SK-N-SH (cell line): ENCODE measurements around the gene IFI16. TPM values are rescaled to one million over a fixed set of nuclear protein-coding genes. Genes with fewer than 3 reads are reported as not detected.

Experiments
- CTCF ChIA-PET: fragments of 300-600, 350-600 bp; formaldehyde crosslinking; extraction: SDS; loops from one replicate; lab custom pipeline; 2021; lab: Yijun Ruan, JAX
- POLR2A ChIA-PET: fragments of 350-600 bp; sonication (Branson Sonifier 250); formaldehyde crosslinking; extraction: SDS; loops from one replicate; lab custom pipeline; 2020; ENCODE audit warnings: antibody characterized with exemption, inconsistent platforms; lab: Yijun Ruan, JAX
- DNase-seq: peaks from one replicate; pipeline ENCODE4 v3.0.0; 2012
- H2AFZ ChIP-seq: fragments of 200-600 bp; sonication (generic); 2 replicates; pipeline ENCODE4 v1.8.1; 2016; ENCODE audit warnings: antibody characterized with exemption, mild to moderate bottlenecking, low read depth
- H3F3A ChIP-seq: fragments of 200-600 bp; sonication (generic); replicated peaks from 2 replicates; pipeline ENCODE3; 2016; ENCODE audit warnings: antibody characterized with exemption, mild to moderate bottlenecking; ENCODE audit not compliant: insufficient read depth
- H3K27ac ChIP-seq, 2 experiments: fragments of 200-500 bp in 1 of 2; fragments of 200-600 bp in 1 of 2; sonication (Bioruptor generic) in 1 of 2; sonication (generic), shearing (Covaris generic) in 1 of 2; 2 replicates each; pipeline versions ENCODE4 v1.5.1 to v1.6.1; 2014 to 2016; ENCODE audit warnings: low read depth in 2 of 2, inconsistent platforms in 1 of 2, low read length in 1 of 2, mild to moderate bottlenecking in 1 of 2, mixed read lengths in 1 of 2
- H3K27me3 ChIP-seq: fragments of 200-600 bp; sonication (generic), shearing (Covaris generic); 2 replicates; pipeline ENCODE4 v1.6.1; 2016; ENCODE audit warnings: mixed run types; ENCODE audit not compliant: insufficient read depth
- H3K36me3 ChIP-seq, 2 experiments: fragments of 200-500 bp in 1 of 2; fragments of 200-600 bp in 1 of 2; sonication (Bioruptor generic) in 1 of 2; sonication (generic) in 1 of 2; replicated peaks in 1 of 2; 2 replicates each; pipeline versions ENCODE3 to v1.5.1; 2014 to 2016; ENCODE audit warnings: low read length in 1 of 2, mild to moderate bottlenecking in 1 of 2; ENCODE audit not compliant: insufficient read depth in 2 of 2, control insufficient read depth in 1 of 2
- H3K4me1 ChIP-seq, 2 experiments: fragments of 200-500 bp in 1 of 2; fragments of 200-600 bp in 1 of 2; sonication (Bioruptor generic) in 1 of 2; sonication (generic), shearing (Covaris generic) in 1 of 2; 2 replicates each; pipeline versions ENCODE4 v1.5.1 to v1.6.1; 2014 to 2016; ENCODE audit warnings: low read depth in 1 of 2, low read length in 1 of 2, mixed run types in 1 of 2; ENCODE audit not compliant: insufficient read depth in 2 of 2, control insufficient read depth in 1 of 2
- H3K4me2 ChIP-seq: fragments of 200-600 bp; sonication (generic), shearing (Covaris generic); 2 replicates; pipeline ENCODE4 v1.6.1; 2017; ENCODE audit warnings: mixed run types
- H3K4me3 ChIP-seq, 2 experiments: fragments of 200-500 bp in 1 of 2; fragments of 200-600 bp in 1 of 2; sonication (Bioruptor generic) in 1 of 2; sonication (generic), shearing (Covaris generic) in 1 of 2; 2 replicates each; pipeline versions ENCODE4 v1.5.1 to v1.8.1; 2014 to 2016; ENCODE audit warnings: low read depth in 2 of 2, inconsistent platforms in 1 of 2, low read length in 1 of 2, mild to moderate bottlenecking in 1 of 2, mixed read lengths in 1 of 2, moderate library complexity in 1 of 2
- H3K79me2 ChIP-seq: fragments of 200-600 bp; sonication (generic); 2 replicates; pipeline ENCODE4 v1.8.1; 2017; ENCODE audit warnings: mild to moderate bottlenecking; ENCODE audit not compliant: insufficient read depth
- H3K9ac ChIP-seq: fragments of 200-600 bp; sonication (generic); 2 replicates; pipeline ENCODE4 v1.6.1; 2017; ENCODE audit warnings: mixed run types
- H3K9me2 ChIP-seq: fragments of 200-600 bp; sonication (generic); 2 replicates; pipeline ENCODE4 v1.6.1; 2017; ENCODE audit warnings: mixed run types
- H3K9me3 ChIP-seq: fragments of 200-600 bp; sonication (generic); 2 replicates; pipeline ENCODE4 v1.6.1; 2017; ENCODE audit warnings: mixed run types, mild to moderate bottlenecking, moderate library complexity
- H4K20me1 ChIP-seq: fragments of 200-600 bp; sonication (generic); 2 replicates; pipeline ENCODE4 v1.6.1; 2017; ENCODE audit warnings: mild to moderate bottlenecking, mixed run types; ENCODE audit not compliant: insufficient read depth
- CHD2 ChIP-seq: fragments of 150-350 bp; IDR thresholded peaks from 2 replicates; pipeline ENCODE4 v1.6.1; 2018; ENCODE audit warnings: low read length; ENCODE audit not compliant: partially characterized antibody
- ELF1 ChIP-seq: IDR thresholded peaks from 2 replicates; pipeline ENCODE4 v1.4.0; 2012
- EP300 ChIP-seq, 2 experiments: IDR thresholded peaks; 2 replicates each; pipeline versions ENCODE4 v1.4.0 to v1.6.1; 2012; ENCODE audit warnings: borderline replicate concordance in 1 of 2, low read depth in 1 of 2, low read length in 1 of 2
- FOSL2 ChIP-seq: IDR thresholded peaks from 2 replicates; pipeline ENCODE4 v1.4.0; 2012; ENCODE audit warnings: low read depth, mild to moderate bottlenecking, moderate library complexity, borderline replicate concordance
- FOXM1 ChIP-seq: IDR thresholded peaks from 2 replicates; pipeline ENCODE4 v1.4.0; 2012; ENCODE audit warnings: low read depth, mild to moderate bottlenecking
- GABPA ChIP-seq: IDR thresholded peaks from 2 replicates; pipeline ENCODE4 v1.4.0; 2012; ENCODE audit warnings: low read depth, mild to moderate bottlenecking
- GATA2 ChIP-seq: sonication (generic); formaldehyde crosslinking; IDR thresholded peaks from 2 replicates; pipeline ENCODE4 v1.5.0; 2020; ENCODE audit warnings: mild to moderate bottlenecking, missing genetic modification reagents
- JUND ChIP-seq: IDR thresholded peaks from 2 replicates; pipeline ENCODE4 v1.4.0; 2012
- MAX ChIP-seq: IDR thresholded peaks from 2 replicates; pipeline ENCODE4 v1.4.0; 2012; ENCODE audit warnings: low read depth
- PBX3 ChIP-seq: IDR thresholded peaks from 2 replicates; pipeline ENCODE4; 2012
- POLR2AphosphoS5 ChIP-seq: IDR thresholded peaks from 2 replicates; pipeline ENCODE4 v1.6.1; 2012; ENCODE audit warnings: low read depth, low read length
- RAD21 ChIP-seq: IDR thresholded peaks from 2 replicates; pipeline ENCODE4 v1.6.1; 2012; ENCODE audit warnings: mild to moderate bottlenecking, low read length
- RCOR1 ChIP-seq: fragments of 150-350 bp; IDR thresholded peaks from 2 replicates; pipeline ENCODE4 v1.6.1; 2017; ENCODE audit warnings: antibody characterized with exemption, low read length
- SIN3A ChIP-seq: IDR thresholded peaks from 2 replicates; pipeline ENCODE4 v1.6.1; 2012; ENCODE audit warnings: low read depth, mild to moderate bottlenecking, low read length, moderate library complexity, borderline replicate concordance
- SMC3 ChIP-seq: IDR thresholded peaks from 2 replicates; pipeline ENCODE4 v1.6.1; 2012; ENCODE audit warnings: low read depth, low read length, improper control_type of control experiment
- TAF1 ChIP-seq: IDR thresholded peaks from 2 replicates; pipeline ENCODE4 v1.6.1; 2012; ENCODE audit warnings: low read depth, mild to moderate bottlenecking, low read length, moderate library complexity, borderline replicate concordance
- TCF12 ChIP-seq: IDR thresholded peaks from 2 replicates; pipeline ENCODE4 v1.4.0; 2012
- TEAD4 ChIP-seq: IDR thresholded peaks from 2 replicates; pipeline ENCODE4 v1.4.0; 2012; ENCODE audit warnings: mild to moderate bottlenecking, borderline replicate concordance; ENCODE audit not compliant: insufficient read depth
- USF1 ChIP-seq: IDR thresholded peaks from 2 replicates; pipeline ENCODE4 v1.4.0; 2012; ENCODE audit warnings: low read depth, borderline replicate concordance
- USF2 ChIP-seq: fragments of 150-350 bp; IDR thresholded peaks from 2 replicates; pipeline ENCODE4 v1.6.1; 2017; ENCODE audit warnings: antibody characterized with exemption, low read length, low read depth, borderline replicate concordance
- YY1 ChIP-seq: IDR thresholded peaks from 2 replicates; pipeline ENCODE4 v1.4.0; 2012; ENCODE audit warnings: low read depth, mild to moderate bottlenecking
- ZBTB33 ChIP-seq: IDR thresholded peaks from 2 replicates; pipeline ENCODE4 v1.4.0; 2012; ENCODE audit warnings: low read depth, borderline replicate concordance
- WGBS: methylation state at CpG from one replicate; pipeline ENCODE4 v1.1.6; 2017; ENCODE audit warnings: low lambda C conversion rate; 5-methylcytosine and 5-hydroxymethylcytosine counted together
- polyA plus RNA-seq, 3 experiments: library from polyadenylated mRNA; depleted of rRNA; stranded (reverse); fragments of >200 nt; gene quantifications; 2 replicates each; pipeline ENCODE4 v1.2.3, GENCODE V29; 2012

The IFI16 gene
- polyA plus RNA-seq, 1 of the 3 experiments (the other 2 are of a cell fraction) = 56.1 TPM

GRCh38 chr1:159015440-159015909 lies 5.8 kb downstream of the IFI16 start:
- peak overlapping the region; percentile 62 to 74; a peak in 3 of 4 replicates for H3K27ac ChIP-seq
- ChIA-PET CTCF (no interaction called here), POLR2A (no interaction called here)
- H3K36me3 ChIP-seq = peaks cover 45 to 52% of the 10 kb centered on the region in 2 experiments
- peak overlapping the region; percentile 32; the same call in 1 of the 2 replicates for H3K4me2 ChIP-seq
- H3K9me3 ChIP-seq = no peaks in the 10 kb centered on the region
- H4K20me1 ChIP-seq = no peaks in the 10 kb centered on the region
- H3K4me1 ChIP-seq = peaks cover 0 to 5% of the 10 kb centered on the region in 2 experiments; a peak in 3 of 4 replicates
- no peak overlapping the region; the same call in 1 of the 2 replicates for H3K9ac ChIP-seq
- no peaks in the 10 kb centered on the region for H3K9me2 ChIP-seq
- peaks cover 58% of the 10 kb centered on the region for H3K79me2 ChIP-seq
- 10% methylated on average over 4 of the region's 4 CpGs for WGBS
- TF ChIP-seq MAX (peak; percentile 100), ZBTB33 (peak; percentile 27; the same call in 1 of the 2 replicates), JUND (peak; percentile 69), USF2 (no peak), EP300 (IDR thresholded peaks at IDR 0.05; ENCODE audit: borderline replicate concordance in 1 of 2, low read depth in 1 of 2, low read length in 1 of 2) (peak in 1 of 2 experiments; percentile 11; a peak in 1 of 4 replicates), TCF12 (peak; percentile 67; the same call in 1 of the 2 replicates), GABPA (peak; percentile 66), FOXM1 (no peak), ELF1 (peak; percentile 76), FOSL2 (peak; percentile 72; the same call in 1 of the 2 replicates), USF1 (peak; percentile 76), POLR2AphosphoS5 (peak; percentile 63; the same call in 1 of the 2 replicates), CHD2 (no peak)
- no peaks in the 10 kb centered on the region for H3K27me3 ChIP-seq
- H2AFZ ChIP-seq = 0 out of 2 replicates have a peak overlapping the region, but pooled peaks have one; percentile 33
- peaks cover 14% of the 10 kb centered on the region for H3F3A ChIP-seq
- no peak for DNase-seq
- H3K4me3 ChIP-seq = no peak overlapping the region

- peaks cover 36 to 84% of the 10 kb centered on the region in 2 experiments for H3K36me3 ChIP-seq
- no peaks in the 10 kb centered on the region for H3K9me3 ChIP-seq
- POLR2A ChIA-PET = no interaction called here
- no peak overlapping the region for H2AFZ ChIP-seq
- 0 out of 4 replicates have a peak, but pooled peaks cover 0 to 4% of the 10 kb centered on the region in 2 experiments for H3K4me1 ChIP-seq
- no peaks in the 10 kb centered on the region for H3F3A ChIP-seq
- no peak overlapping the region for H3K4me3 ChIP-seq
- 72% methylated on average over 10 of the region's 10 CpGs for WGBS
- CTCF ChIA-PET = no interaction called here
- H3K79me2 ChIP-seq = peaks cover 47% of the 10 kb centered on the region
- no peaks in the 10 kb centered on the region for H4K20me1 ChIP-seq
- H3K27ac ChIP-seq = no peak overlapping the region
- TF ChIP-seq EP300 (IDR thresholded peaks at IDR 0.05; ENCODE audit: borderline replicate concordance in 1 of 2, low read depth in 1 of 2, low read length in 1 of 2) (no peak), YY1 (no peak), RCOR1 (no peak), RAD21 (no peak), SIN3A (no peak), GATA2 (CRISPR knock-in tag) (no peak), TCF12 (no peak), ELF1 (no peak), TAF1 (no peak), SMC3 (no peak), POLR2AphosphoS5 (no peak), JUND (no peak), FOSL2 (no peak), PBX3 (no peak), TEAD4 (no peak)
- TF ChIP-seq, all 33 proteins: peak for 0
- H3K9me2 ChIP-seq = no peaks in the 10 kb centered on the region
- H3K27me3 ChIP-seq = no peaks in the 10 kb centered on the region
- H3K9ac ChIP-seq = no peak overlapping the region
- H3K4me2 ChIP-seq = no peak overlapping the region
- no peak for DNase-seq
These were observed 14.0 kb downstream of the IFI16 start for GRCh38 chr1:159023723-159024122.
